GM18907 (cell line): ENCODE data around the gene TOM1L2.
"Not testable (repeated sequence)": the region's sequence is repeated elsewhere in the genome, so short reads cannot be mapped to it uniquely, and the experiment has no call there.

Experiments
- ATAC-seq: cut with Tn5 transposase; IDR thresholded peaks from one replicate; pipeline ENCODE4 v1.9.1; 2021; ENCODE audit warnings: mild to moderate bottlenecking, moderate library complexity; ENCODE audit not compliant: unreplicated experiment

Gene TOM1L2

GRCh38 chr17:17810895-17811248 lies 161.3 kb downstream of the TOM1L2 start:
- no peak for ATAC-seq

GRCh38 chr17:17810084-17810894 lies 161.9 kb downstream of the TOM1L2 start:
- no peak for ATAC-seq

- ATAC-seq = no peak
These were observed 162.6 kb downstream of the TOM1L2 start for GRCh38 chr17:17809531-17810083.

- no peak for ATAC-seq
These were observed 163.3 kb downstream of the TOM1L2 start for GRCh38 chr17:17808706-17809432.

- ATAC-seq = not testable (repeated sequence)
These were observed 164.0 kb downstream of the TOM1L2 start for GRCh38 chr17:17808200-17808599.

GRCh38 chr17:17807440-17807839 lies 164.8 kb downstream of the TOM1L2 start:
- ATAC-seq = no peak

GRCh38 chr17:17806611-17807274 lies 165.5 kb downstream of the TOM1L2 start:
- no peak for ATAC-seq

- no peak for ATAC-seq
These were observed 166.2 kb downstream of the TOM1L2 start for GRCh38 chr17:17806035-17806434.

- no peak for ATAC-seq
These were observed 166.6 kb downstream of the TOM1L2 start for GRCh38 chr17:17805575-17805974.

GRCh38 chr17:17804007-17804406 lies 168.2 kb downstream of the TOM1L2 start:
- no peak for ATAC-seq

GRCh38 chr17:17801800-17802481 lies 170.3 kb downstream of the TOM1L2 start:
- no peak for ATAC-seq

- no peak for ATAC-seq
These were observed 171.6 kb downstream of the TOM1L2 start for GRCh38 chr17:17800504-17801021.

GRCh38 chr17:17798573-17799255 lies 173.5 kb downstream of the TOM1L2 start:
- ATAC-seq = no peak

- no peak for ATAC-seq
These were observed 174.1 kb downstream of the TOM1L2 start for GRCh38 chr17:17798010-17798556.

- no peak for ATAC-seq
These were observed 174.9 kb downstream of the TOM1L2 start for GRCh38 chr17:17797119-17797809.

- no peak for ATAC-seq
These were observed 175.5 kb downstream of the TOM1L2 start for GRCh38 chr17:17796787-17797061.

GRCh38 chr17:17795946-17796786 lies 176.0 kb downstream of the TOM1L2 start:
- no peak for ATAC-seq

GRCh38 chr17:17795296-17795695 lies 176.9 kb downstream of the TOM1L2 start:
- no peak for ATAC-seq

- no peak for ATAC-seq
These were observed 177.8 kb downstream of the TOM1L2 start for GRCh38 chr17:17794382-17794781.
